Measurements from ENCODE around the gene TRAPPC8.

- TF ChIP-seq CTCF (IDR thresholded peaks at IDR 0.05; ENCODE audit: borderline replicate concordance, extremely low read depth, low read length, poor library complexity, severe bottlenecking): no peak
- TF ChIP-seq EZH2 (IDR thresholded peaks at IDR 0.05; ENCODE audit: borderline replicate concordance, low read depth, low read length, severe bottlenecking): no peak
Measured at GRCh38 chr18:31821545-31822171, 121.3 kb downstream of the TRAPPC8 start.

Data from DND-41 (cell line).